Loucy (cell line): ENCODE data around the gene KPNB1.

Experiments
- CTCF ChIP-seq: fragments of 200-600 bp; sonication (generic); conservative IDR thresholded peaks from 2 replicates; pipeline ENCODE4 v1.5.1; 2014; ENCODE audit warnings: mild to moderate bottlenecking, antibody characterized with exemption, low read length
- EZH2phosphoT487 ChIP-seq: fragments of 200-600 bp; IDR thresholded peaks from 2 replicates; pipeline ENCODE4 v1.6.1; 2018; ENCODE audit warnings: antibody characterized with exemption, mild to moderate bottlenecking, moderate library complexity, borderline replicate concordance

DNA sequence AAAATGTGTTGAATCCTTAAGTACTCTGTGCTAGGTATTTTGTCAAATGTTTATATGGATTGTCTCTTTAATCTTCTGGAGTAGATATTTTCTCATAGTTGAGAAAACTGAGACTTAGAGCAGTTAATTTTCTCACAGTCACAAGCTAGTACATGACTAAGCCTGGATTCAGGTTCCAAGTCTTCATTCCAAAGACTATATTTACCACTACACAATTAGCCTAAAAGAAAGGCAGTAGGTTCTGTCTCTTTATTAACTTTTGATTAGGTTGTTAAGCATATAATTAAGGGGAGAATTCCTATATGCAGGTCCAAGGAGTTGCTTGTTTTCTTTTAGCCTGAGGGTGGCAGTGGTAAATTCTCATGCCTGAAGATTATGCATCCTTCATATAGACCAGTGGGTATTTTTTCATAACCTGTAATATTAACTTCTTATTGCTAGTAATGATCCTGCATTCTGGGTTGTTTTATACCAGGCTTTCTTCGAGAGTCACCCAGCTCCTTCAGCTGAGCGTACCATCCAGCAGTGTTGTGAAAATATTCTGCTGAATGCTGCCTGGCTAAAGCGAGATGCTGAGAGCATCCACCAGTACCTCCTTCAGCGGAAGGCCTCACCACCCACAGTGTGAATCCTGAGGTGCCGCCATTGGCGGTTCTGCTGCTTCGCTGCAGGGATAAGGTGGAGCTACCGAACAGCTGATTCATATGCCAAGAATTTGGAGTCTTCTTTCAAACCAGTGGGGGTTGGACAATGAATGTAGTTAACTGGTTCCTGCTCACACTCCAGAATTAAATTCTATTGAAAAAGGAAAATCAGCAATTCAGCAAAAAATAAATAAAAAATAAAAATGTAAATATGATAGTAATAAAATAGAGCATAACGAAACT lies 28.2 kb upstream of the KPNB1 start:
- TF ChIP-seq EZH2phosphoT487 (no peak), CTCF (peak; percentile 54)
